GM23248 (cell line): Measurements from ENCODE around the gene ROS1. TPM values are rescaled to one million over a fixed set of nuclear protein-coding genes. Genes with fewer than 3 reads are reported as not detected.
A peak's percentile ranks its signal among the peaks of the same experiment; 100 is the strongest.

Experiments used
- DNase-seq: peaks from one replicate; pipeline ENCODE4 v3.0.0-alpha.2; 2015
- H2AFZ ChIP-seq: fragments of 200-600 bp; sonication (generic); 2 replicates; pipeline ENCODE4 v1.6.1; 2016; ENCODE audit warnings: antibody characterized with exemption
- H3F3A ChIP-seq: fragments of 200-600 bp; sonication (generic); 2 replicates; pipeline ENCODE4 v1.6.1; 2016; ENCODE audit warnings: mild to moderate bottlenecking, antibody characterized with exemption, mixed run types; ENCODE audit not compliant: insufficient read depth
- H3K27ac ChIP-seq: fragments of 200-600 bp; sonication (generic); 2 replicates; pipeline ENCODE4 v1.5.1; 2016; ENCODE audit warnings: mild to moderate bottlenecking
- H3K27me3 ChIP-seq: fragments of 200-600 bp; sonication (generic); replicated peaks from 2 replicates; pipeline ENCODE4 v1.6.1; 2016; ENCODE audit warnings: mild to moderate bottlenecking; ENCODE audit not compliant: insufficient read depth
- H3K36me3 ChIP-seq: fragments of 200-600 bp; sonication (generic); 2 replicates; pipeline ENCODE4 v1.6.1; 2016; ENCODE audit warnings: low read depth, mild to moderate bottlenecking
- H3K4me1 ChIP-seq: fragments of 200-600 bp; sonication (generic); 2 replicates; pipeline ENCODE4 v1.6.1; 2016; ENCODE audit warnings: mild to moderate bottlenecking; ENCODE audit not compliant: insufficient read depth
- H3K4me2 ChIP-seq: fragments of 200-600 bp; sonication (generic); one replicate; pipeline ENCODE4 v1.6.1; 2016; ENCODE audit warnings: mild to moderate bottlenecking; ENCODE audit not compliant: unreplicated experiment
- H3K4me3 ChIP-seq: fragments of 200-600 bp; sonication (generic); 2 replicates; pipeline ENCODE4 v1.5.1; 2016; ENCODE audit warnings: mild to moderate bottlenecking
- H3K79me2 ChIP-seq: fragments of 200-600 bp; sonication (generic); 2 replicates; pipeline ENCODE4 v1.6.1; 2016; ENCODE audit warnings: mild to moderate bottlenecking; ENCODE audit not compliant: insufficient read depth
- H3K9ac ChIP-seq: fragments of 200-600 bp; sonication (generic); 2 replicates; pipeline ENCODE4 v1.6.1; 2016; ENCODE audit warnings: mild to moderate bottlenecking
- H3K9me2 ChIP-seq: fragments of 200-600 bp; sonication (generic); 2 replicates; pipeline ENCODE4 v1.6.1; 2016; ENCODE audit warnings: mixed run types, mild to moderate bottlenecking, moderate library complexity; ENCODE audit not compliant: insufficient read depth
- H3K9me3 ChIP-seq: fragments of 200-600 bp; sonication (generic); one replicate; pipeline ENCODE4 v1.6.1; 2017; ENCODE audit warnings: low read depth
- H4K20me1 ChIP-seq: fragments of 200-600 bp; sonication (generic); 2 replicates; pipeline ENCODE4 v1.6.0; 2016; ENCODE audit not compliant: insufficient read depth
- EZH2 ChIP-seq: fragments of 200-600 bp; sonication (generic); IDR thresholded peaks from 2 replicates; pipeline ENCODE4 v1.6.1; 2018; ENCODE audit warnings: antibody characterized with exemption, mild to moderate bottlenecking; ENCODE audit not compliant: insufficient read depth, poor library complexity, severe bottlenecking
- EZH2phosphoT487 ChIP-seq: fragments of 200-600 bp; sonication (generic); IDR thresholded peaks from 2 replicates; pipeline ENCODE4 v1.6.1; 2018; ENCODE audit warnings: antibody characterized with exemption, moderate library complexity, mild to moderate bottlenecking, low read depth; ENCODE audit not compliant: insufficient read depth
- WGBS, 2 experiments: methylation state at CpG; one replicate each; pipeline ENCODE4 v1.1.6; 2015 to 2017; ENCODE audit warnings: low lambda C conversion rate in 2 of 2, low coverage in 1 of 2; ENCODE audit errors: missing lambda C conversion rate in 2 of 2; 5-methylcytosine and 5-hydroxymethylcytosine counted together
- in situ Hi-C: fragments of 300-500 bp; cut with MboI; formaldehyde crosslinking; loops from 2 replicates; pipeline ENCODE4 v1.15.0; 2020
- polyA plus RNA-seq: library from polyadenylated mRNA; unstranded; fragments of >200 nt; fragmentation: Nextera tagmentation; extraction: Ambion mirVana; gene quantifications from 2 replicates; pipeline ENCODE4 v1.2.1, GENCODE V29; 2016
- total RNA-seq: library from RNA; depleted of rRNA; stranded (reverse); fragments of >200 nt; shearing (Covaris generic); gene quantifications from 2 replicates; pipeline ENCODE4 v1.2.3, GENCODE V29; 2014; rRNA removed

The ROS1 gene
- total RNA-seq (0.43 and 0.76 TPM in 2 replicates), polyA plus RNA-seq (0.16 and 0.20 TPM in 2 replicates)

DNA sequence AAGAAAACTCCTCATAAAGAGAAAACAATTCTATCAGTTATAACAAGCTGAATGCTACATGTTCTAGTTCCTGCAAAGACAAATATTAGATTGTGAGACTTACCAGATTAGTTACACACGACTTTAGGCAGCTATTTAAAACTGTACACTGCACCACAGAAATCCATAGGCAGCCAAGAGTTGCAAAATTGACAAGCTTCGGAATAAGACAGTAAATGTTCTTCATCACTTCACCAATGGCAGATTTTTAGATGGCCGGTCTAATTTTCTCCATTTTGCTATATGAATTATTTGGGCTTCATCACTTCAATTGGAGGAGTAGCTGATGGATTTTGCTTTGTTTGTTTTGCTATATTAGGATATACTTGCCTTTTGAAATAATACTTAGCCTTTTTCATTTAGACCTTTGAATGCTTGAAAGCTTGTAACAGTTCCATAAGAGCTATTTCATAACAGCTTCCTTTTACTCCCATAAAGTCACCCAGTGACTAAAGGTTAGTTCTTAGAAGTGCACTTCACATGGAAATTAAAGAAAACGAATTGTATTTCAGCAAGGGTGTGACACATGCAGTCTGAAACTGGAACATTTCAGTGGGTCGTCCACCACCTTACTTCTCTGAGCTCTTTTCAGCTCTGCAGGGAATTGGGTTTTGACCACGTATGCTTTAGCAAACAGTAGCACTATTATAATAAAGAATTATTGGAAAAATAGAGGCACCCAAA is at the start of gene ROS1:
TSS of gene ROS1 (minus strand) at position 512 of the 723 bp plus-strand sequence. CDS start at position 226, 286 bp downstream.
- no peak within 1 kb of the TSS for H3K4me3 ChIP-seq
- H3K4me2 ChIP-seq, result no peak within 1 kb of the TSS
- TF ChIP-seq EZH2 (no peak), EZH2phosphoT487 (no peak)
- no peaks in the 10 kb centered on the region for H3K27me3 ChIP-seq
- no peaks in the 10 kb centered on the region for H3K9me2 ChIP-seq
- no peak within 1 kb of the TSS for H3K27ac ChIP-seq
- no peaks in the 10 kb centered on the region for H3K36me3 ChIP-seq
- H3K9me3 ChIP-seq, result no peaks in the 10 kb centered on the region
- H3K4me1 ChIP-seq, result no peaks in the 10 kb centered on the region
- 68 to 70% methylated on average over 6 of the region's 6 CpGs for WGBS, 2 experiments
- H2AFZ ChIP-seq, result peak within 1 kb of the TSS; percentile 10; the same call in 1 of the 2 replicates
- H3F3A ChIP-seq, result no peaks in the 10 kb centered on the region
- in situ Hi-C loops, result no loop called here
- no peaks in the 10 kb centered on the region for H3K79me2 ChIP-seq
- no peaks in the 10 kb centered on the region for H4K20me1 ChIP-seq
- H3K9ac ChIP-seq, result no peak within 1 kb of the TSS
- no peak for DNase-seq

DNA sequence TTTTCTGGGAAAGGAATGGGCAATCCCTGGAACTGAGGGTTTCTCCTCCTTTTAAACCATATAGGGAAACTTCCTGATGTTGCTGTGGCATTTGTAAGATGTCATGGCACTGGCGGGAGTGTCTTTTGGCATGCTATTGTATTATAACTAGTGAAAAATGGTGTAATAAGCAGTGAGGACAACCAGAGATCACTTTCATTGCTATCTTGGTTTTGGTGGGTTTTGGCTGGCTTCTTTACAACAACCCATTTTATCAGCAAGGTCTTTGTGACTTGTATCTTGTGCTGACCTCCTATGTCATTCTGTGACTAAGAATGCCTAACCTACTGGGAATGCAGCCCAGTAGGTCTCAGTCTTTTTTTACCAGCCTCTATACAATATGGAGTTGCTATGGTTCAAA is 47.7 kb upstream of the ROS1 start:
- no peak for TF ChIP-seq EZH2
- TF ChIP-seq EZH2phosphoT487, result no peak
- no peaks in the 10 kb centered on the region for H3K79me2 ChIP-seq
- no peaks in the 10 kb centered on the region for H3K27me3 ChIP-seq
- no peak for DNase-seq
- no peak overlapping the region for H3K4me3 ChIP-seq
- H3K9me2 ChIP-seq, result no peaks in the 10 kb centered on the region
- no peak overlapping the region for H3K4me2 ChIP-seq
- H3K36me3 ChIP-seq, result no peaks in the 10 kb centered on the region
- in situ Hi-C loops, result no loop called here
- no peak overlapping the region for H2AFZ ChIP-seq
- H3K27ac ChIP-seq, result no peak overlapping the region
- H3K9ac ChIP-seq, result no peak overlapping the region
- 52 to 53% methylated on average over 1 of the region's 1 CpG for WGBS, 2 experiments
- H3K9me3 ChIP-seq, result no peaks in the 10 kb centered on the region
- H3K4me1 ChIP-seq, result no peaks in the 10 kb centered on the region
- peaks cover 9% of the 10 kb centered on the region for H3F3A ChIP-seq
- no peaks in the 10 kb centered on the region for H4K20me1 ChIP-seq

DNA sequence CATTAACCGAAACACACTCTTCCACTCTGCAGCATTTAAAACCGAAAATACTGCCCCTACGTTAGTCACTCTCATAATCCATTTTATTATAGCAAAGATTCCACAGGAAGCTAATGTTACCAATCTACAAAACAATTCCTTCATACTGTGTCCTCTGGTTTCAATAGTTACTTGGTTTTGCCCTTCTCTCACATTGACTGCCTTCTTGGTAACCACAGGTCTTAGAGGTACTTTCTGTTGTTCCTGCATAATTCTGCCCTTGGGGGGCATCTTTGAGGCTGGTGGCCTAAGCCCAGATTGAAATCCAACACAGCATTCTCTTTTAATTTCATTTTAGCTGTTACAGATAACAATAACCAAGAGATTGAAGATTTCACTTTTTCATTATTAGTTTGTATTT is 46.9 kb upstream of the ROS1 start:
- H3K9me3 ChIP-seq, result no peaks in the 10 kb centered on the region
- in situ Hi-C loops, result no loop called here
- 95 to 96% methylated on average over 3 of the region's 3 CpGs for WGBS, 2 experiments
- no peaks in the 10 kb centered on the region for H3K9me2 ChIP-seq
- no peak overlapping the region for H2AFZ ChIP-seq
- H3K4me3 ChIP-seq, result no peak overlapping the region
- H3F3A ChIP-seq, result peaks cover 4% of the 10 kb centered on the region
- DNase-seq, result no peak
- H3K27ac ChIP-seq, result no peak overlapping the region
- no peaks in the 10 kb centered on the region for H3K36me3 ChIP-seq
- no peaks in the 10 kb centered on the region for H3K79me2 ChIP-seq
- no peaks in the 10 kb centered on the region for H4K20me1 ChIP-seq
- no peaks in the 10 kb centered on the region for H3K4me1 ChIP-seq
- TF ChIP-seq EZH2phosphoT487 (no peak), EZH2 (no peak)
- no peaks in the 10 kb centered on the region for H3K27me3 ChIP-seq
- no peak overlapping the region for H3K4me2 ChIP-seq
- no peak overlapping the region for H3K9ac ChIP-seq

DNA sequence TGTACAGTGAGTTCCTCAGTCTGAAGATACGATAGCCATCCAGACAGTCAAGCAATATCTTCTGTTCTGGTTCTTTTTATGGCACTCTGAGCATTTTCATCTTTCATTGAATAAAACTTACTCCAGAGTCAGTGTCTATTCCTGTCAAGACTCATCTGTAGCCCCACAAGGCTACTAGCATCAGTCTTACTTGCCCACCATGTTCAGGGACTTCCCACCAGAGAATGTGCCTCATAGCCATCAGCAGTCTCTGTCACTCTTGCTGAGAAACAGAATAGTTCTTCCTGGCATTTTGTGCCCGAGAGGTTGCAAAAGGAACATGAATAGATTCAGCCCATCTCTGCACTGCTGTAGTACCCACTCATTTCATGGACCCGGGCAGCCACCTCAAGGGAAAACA is 44.0 kb upstream of the ROS1 start:
- no peak for TF ChIP-seq EZH2
- TF ChIP-seq EZH2phosphoT487, result no peak
- no peak for DNase-seq
- in situ Hi-C loops, result no loop called here

More for the DNA sequence above, 44.0 kb upstream of the ROS1 start:
- H3K4me3 ChIP-seq, result no peak overlapping the region
- no peak overlapping the region for H3K4me2 ChIP-seq
- H3F3A ChIP-seq, result 0 out of 2 replicates have a peak, but pooled peaks cover 3% of the 10 kb centered on the region
- H2AFZ ChIP-seq, result no peak overlapping the region
- no peaks in the 10 kb centered on the region for H3K36me3 ChIP-seq
- H4K20me1 ChIP-seq, result no peaks in the 10 kb centered on the region
- H3K4me1 ChIP-seq, result peaks cover 2% of the 10 kb centered on the region; the same call in 1 of the 2 replicates
- H3K9me2 ChIP-seq, result no peaks in the 10 kb centered on the region
- WGBS, 2 experiments, result 79 to 86% methylated on average over 3 of the region's 3 CpGs
- H3K9ac ChIP-seq, result no peak overlapping the region
- no peaks in the 10 kb centered on the region for H3K27me3 ChIP-seq
- no peaks in the 10 kb centered on the region for H3K79me2 ChIP-seq
- no peaks in the 10 kb centered on the region for H3K9me3 ChIP-seq
- no peak overlapping the region for H3K27ac ChIP-seq
